KMS-11 (cell line): ENCODE data around the gene ULK1.

ENCODE experiments used
- H2AFZ ChIP-seq: fragments of 200-600 bp; sonication (generic); 2 replicates; pipeline ENCODE4 v1.6.1; 2016; ENCODE audit warnings: antibody characterized with exemption, mixed run types, low read depth
- H3K27ac ChIP-seq: fragments of 200-600 bp; sonication (generic); 2 replicates; pipeline ENCODE4 v1.6.1; 2016; ENCODE audit warnings: mild to moderate bottlenecking, mixed run types
- H3K27me3 ChIP-seq: fragments of 200-600 bp; sonication (generic); 2 replicates; pipeline ENCODE4 v1.6.1; 2017; ENCODE audit warnings: mild to moderate bottlenecking, low read depth, mixed run types, moderate library complexity; ENCODE audit not compliant: insufficient read depth
- H3K36me3 ChIP-seq: fragments of 200-600 bp; sonication (generic); 2 replicates; pipeline ENCODE4 v1.6.1; 2017; ENCODE audit warnings: mild to moderate bottlenecking, mixed run types; ENCODE audit not compliant: insufficient read depth
- H3K4me1 ChIP-seq: fragments of 200-600 bp; sonication (generic); 2 replicates; pipeline ENCODE4 v1.6.1; 2016; ENCODE audit warnings: mild to moderate bottlenecking, low read depth, mixed run types; ENCODE audit not compliant: poor library complexity, severe bottlenecking
- H3K4me2 ChIP-seq: fragments of 200-600 bp; sonication (generic); 2 replicates; pipeline ENCODE4 v1.7.0; 2016; ENCODE audit warnings: mild to moderate bottlenecking, mixed run types
- H3K4me3 ChIP-seq: fragments of 200-600 bp; sonication (generic); IDR thresholded peaks from 2 replicates; pipeline ENCODE4 v1.6.1; 2017; ENCODE audit warnings: low read depth, low read length, mixed read lengths; ENCODE audit not compliant: insufficient read depth
- H3K79me2 ChIP-seq: fragments of 200-600 bp; sonication (generic); 2 replicates; pipeline ENCODE4 v1.6.1; 2016; ENCODE audit warnings: low read depth, mixed run types; ENCODE audit not compliant: insufficient read depth
- H3K9ac ChIP-seq: fragments of 200-600 bp; sonication (generic); 2 replicates; pipeline ENCODE4 v1.6.1; 2016; ENCODE audit warnings: mild to moderate bottlenecking, mixed run types
- H4K20me1 ChIP-seq: fragments of 200-600 bp; sonication (generic); 2 replicates; pipeline ENCODE4 v1.6.1; 2016; ENCODE audit warnings: mild to moderate bottlenecking, mixed run types; ENCODE audit not compliant: insufficient read depth
- TF ChIP-seq, protein P1 (sequence below): fragments of 200-600 bp; sonication (generic); conservative IDR thresholded peaks from 2 replicates; pipeline ENCODE4 v1.6.1; 2017; ENCODE audit warnings: low read depth, mild to moderate bottlenecking, antibody characterized with exemption, low read length, moderate library complexity, mixed read lengths

ULK1 gene

DNA sequence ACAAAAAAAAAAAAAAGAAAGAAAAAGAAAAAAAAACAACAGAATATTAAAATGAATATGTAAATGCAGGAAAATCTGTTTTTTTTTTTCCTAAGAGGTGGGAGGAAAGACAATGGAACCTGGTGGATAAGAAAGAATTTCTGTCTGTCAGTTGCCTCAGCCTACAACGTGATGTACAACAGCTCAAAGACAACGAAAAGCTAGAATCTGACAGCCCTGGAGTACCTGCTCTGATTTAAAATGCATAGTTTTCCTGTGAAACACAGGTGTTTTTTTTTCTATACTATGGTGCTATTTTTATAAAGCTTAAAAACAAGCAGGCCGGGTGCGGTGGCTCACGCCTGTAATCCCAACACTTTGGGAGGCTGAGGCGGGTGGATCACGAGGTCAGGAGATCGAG, 30.0 kb upstream of the ULK1 start:
- TF ChIP-seq, protein P1, sequence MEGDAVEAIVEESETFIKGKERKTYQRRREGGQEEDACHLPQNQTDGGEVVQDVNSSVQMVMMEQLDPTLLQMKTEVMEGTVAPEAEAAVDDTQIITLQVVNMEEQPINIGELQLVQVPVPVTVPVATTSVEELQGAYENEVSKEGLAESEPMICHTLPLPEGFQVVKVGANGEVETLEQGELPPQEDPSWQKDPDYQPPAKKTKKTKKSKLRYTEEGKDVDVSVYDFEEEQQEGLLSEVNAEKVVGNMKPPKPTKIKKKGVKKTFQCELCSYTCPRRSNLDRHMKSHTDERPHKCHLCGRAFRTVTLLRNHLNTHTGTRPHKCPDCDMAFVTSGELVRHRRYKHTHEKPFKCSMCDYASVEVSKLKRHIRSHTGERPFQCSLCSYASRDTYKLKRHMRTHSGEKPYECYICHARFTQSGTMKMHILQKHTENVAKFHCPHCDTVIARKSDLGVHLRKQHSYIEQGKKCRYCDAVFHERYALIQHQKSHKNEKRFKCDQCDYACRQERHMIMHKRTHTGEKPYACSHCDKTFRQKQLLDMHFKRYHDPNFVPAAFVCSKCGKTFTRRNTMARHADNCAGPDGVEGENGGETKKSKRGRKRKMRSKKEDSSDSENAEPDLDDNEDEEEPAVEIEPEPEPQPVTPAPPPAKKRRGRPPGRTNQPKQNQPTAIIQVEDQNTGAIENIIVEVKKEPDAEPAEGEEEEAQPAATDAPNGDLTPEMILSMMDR, result no peak
- no peak overlapping the region for H3K4me3 ChIP-seq
- no peaks in the 10 kb centered on the region for H3K79me2 ChIP-seq
- no peaks in the 10 kb centered on the region for H3K27me3 ChIP-seq
- no peaks in the 10 kb centered on the region for H4K20me1 ChIP-seq
- H3K9ac ChIP-seq, result no peak overlapping the region
- no peak overlapping the region for H3K27ac ChIP-seq
- H3K4me2 ChIP-seq, result no peak overlapping the region
- H3K4me1 ChIP-seq, result no peaks in the 10 kb centered on the region
- H2AFZ ChIP-seq, result no peak overlapping the region
- H3K36me3 ChIP-seq, result no peaks in the 10 kb centered on the region

DNA sequence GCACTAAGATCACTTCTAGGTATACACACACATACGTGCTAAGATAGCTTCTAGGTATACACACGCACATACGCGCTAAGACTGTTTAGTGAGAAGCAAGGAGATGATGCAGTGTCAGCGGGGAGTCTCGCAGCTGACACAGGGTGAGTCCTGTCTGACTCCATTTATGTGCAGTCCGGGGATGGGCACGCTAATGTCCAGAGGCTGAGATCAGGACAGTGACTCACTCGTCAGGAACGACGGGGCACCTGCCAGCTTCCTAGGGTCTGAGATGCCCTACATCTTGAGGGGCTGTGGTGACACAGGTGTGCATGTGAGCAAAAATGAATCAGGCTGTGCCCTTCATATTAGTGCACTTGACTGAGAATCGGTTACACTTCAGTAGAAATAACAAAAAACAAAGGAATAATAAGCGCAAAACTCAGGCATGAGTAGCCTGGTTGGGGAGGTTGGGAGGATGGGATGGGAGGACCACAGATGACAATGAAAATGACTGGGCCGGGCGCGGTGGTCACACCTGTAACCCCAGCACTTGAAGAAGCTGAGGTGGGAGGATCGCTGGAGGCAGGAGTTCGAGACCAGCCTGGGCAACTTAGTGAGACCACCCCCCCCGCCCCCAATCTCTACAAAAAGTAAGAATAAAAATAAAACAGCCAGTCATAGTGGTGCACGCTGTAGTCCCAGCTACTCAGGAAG, 29.1 kb upstream of the ULK1 start:
- no peaks in the 10 kb centered on the region for H3K4me1 ChIP-seq

DNA sequence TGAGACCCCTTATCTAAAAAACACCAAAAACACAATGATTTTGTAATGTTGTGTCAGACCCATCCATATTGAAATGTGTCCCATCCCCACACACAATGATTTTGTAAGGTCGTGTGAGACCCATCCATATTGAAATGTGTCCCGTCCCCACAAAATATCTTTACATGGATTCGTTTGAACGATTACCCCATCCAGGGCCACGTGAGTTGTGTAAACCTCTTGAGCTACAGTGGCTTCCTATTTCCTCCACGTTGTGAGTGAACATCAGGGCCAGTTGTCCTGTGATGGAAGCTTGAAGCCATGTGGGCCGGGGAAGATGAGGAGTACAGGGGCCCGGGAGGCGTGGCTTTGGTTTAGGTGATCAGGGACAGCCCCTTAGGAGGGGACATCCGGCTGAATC, 27.0 kb upstream of the ULK1 start:
- no peaks in the 10 kb centered on the region for H3K4me1 ChIP-seq
- TF ChIP-seq, protein P1, result no peak
- H3K4me2 ChIP-seq, result no peak overlapping the region
- no peaks in the 10 kb centered on the region for H3K79me2 ChIP-seq
- H3K27ac ChIP-seq, result no peak overlapping the region
- H3K36me3 ChIP-seq, result no peaks in the 10 kb centered on the region
- no peak overlapping the region for H3K9ac ChIP-seq
- H3K27me3 ChIP-seq, result no peaks in the 10 kb centered on the region
- no peaks in the 10 kb centered on the region for H4K20me1 ChIP-seq
- H2AFZ ChIP-seq, result no peak overlapping the region
- H3K4me3 ChIP-seq, result no peak overlapping the region

More for the DNA sequence above, 29.1 kb upstream of the ULK1 start:
- H3K36me3 ChIP-seq, result no peaks in the 10 kb centered on the region
- no peak overlapping the region for H3K27ac ChIP-seq
- no peak overlapping the region for H3K4me2 ChIP-seq
- no peaks in the 10 kb centered on the region for H4K20me1 ChIP-seq
- no peaks in the 10 kb centered on the region for H3K27me3 ChIP-seq
- H3K4me3 ChIP-seq, result no peak overlapping the region
- no peak overlapping the region for H3K9ac ChIP-seq
- TF ChIP-seq, protein P1, result no peak
- no peak overlapping the region for H2AFZ ChIP-seq
- no peaks in the 10 kb centered on the region for H3K79me2 ChIP-seq

DNA sequence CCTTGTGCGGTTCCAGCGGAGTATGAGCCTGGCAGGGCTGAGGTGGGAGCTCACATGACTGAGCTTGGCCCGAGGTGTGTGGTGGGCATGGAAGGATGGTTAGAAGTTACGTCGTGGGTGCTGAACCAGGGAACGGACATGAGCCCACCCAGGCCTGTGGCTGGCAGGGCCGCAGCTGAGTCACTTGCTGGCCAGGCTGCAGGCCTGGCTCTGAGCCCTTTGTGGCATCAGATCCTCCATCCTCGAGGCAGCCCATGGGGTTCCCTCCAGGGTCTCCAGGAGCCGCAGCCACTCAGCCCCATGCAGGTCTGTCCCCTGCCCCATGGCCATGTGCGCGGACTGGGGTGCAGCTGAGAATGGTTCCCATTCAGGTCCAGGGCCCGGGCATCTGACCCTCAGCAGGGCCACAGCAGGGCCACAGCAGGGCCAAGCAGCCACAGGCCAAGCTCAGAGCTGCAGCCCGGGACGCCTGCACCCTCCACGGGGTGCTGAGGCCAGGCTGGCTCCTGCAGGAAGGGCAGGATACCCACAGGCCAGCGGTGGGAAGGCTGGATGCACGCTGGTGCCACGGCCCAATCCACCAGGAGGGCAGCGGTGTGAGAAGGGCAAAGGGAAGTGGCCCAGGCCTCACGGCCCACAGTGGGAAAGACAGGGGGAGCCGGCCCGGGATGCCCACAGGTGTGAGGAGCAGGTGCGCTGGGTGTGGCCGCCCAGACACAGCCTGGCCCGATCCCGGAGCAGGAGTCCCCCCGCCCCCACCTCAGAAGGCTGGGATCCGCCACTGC, 26.3 kb upstream of the ULK1 start:
- Histone ChIP-seq H4K20me1 (no peaks in the 10 kb centered on the region), H3K4me2 (no peak overlapping the region), H3K79me2 (no peaks in the 10 kb centered on the region), H3K4me1 (no peaks in the 10 kb centered on the region), H2AFZ (no peak overlapping the region), H3K36me3 (no peaks in the 10 kb centered on the region), H3K9ac (no peak overlapping the region), H3K27ac (no peak overlapping the region), H3K27me3 (no peaks in the 10 kb centered on the region), H3K4me3 (no peak overlapping the region)
- TF ChIP-seq, protein P1, result no peak
